NCI-H1436 treated with DMSO at 0.1 percent for 48 hours (cell line): ENCODE measurements around the gene OSBPL5.

Source experiments
- DNase-seq: peaks from one replicate; lab custom pipeline; 2025; lab: John Stamatoyannopoulos, UW

OSBPL5 gene

GRCh38 chr11:3099178-3099577, 65.9 kb downstream of the OSBPL5 start:
- DNase-seq, result no peak

GRCh38 chr11:3096909-3097530, 68.1 kb downstream of the OSBPL5 start:
- no peak for DNase-seq

- DNase-seq, result no peak
These were observed 69.3 kb downstream of the OSBPL5 start for GRCh38 chr11:3095712-3096361.

GRCh38 chr11:3094223-3094824, 70.8 kb downstream of the OSBPL5 start:
- no peak for DNase-seq

GRCh38 chr11:3093281-3094191, 71.6 kb downstream of the OSBPL5 start:
- no peak for DNase-seq

- no peak for DNase-seq
These were observed 72.4 kb downstream of the OSBPL5 start for GRCh38 chr11:3092603-3093141.

- no peak for DNase-seq
These were observed 73.1 kb downstream of the OSBPL5 start for GRCh38 chr11:3091846-3092602.

- DNase-seq, result no peak
These were observed 73.8 kb downstream of the OSBPL5 start for GRCh38 chr11:3091081-3091845.

GRCh38 chr11:3090096-3090901, 74.8 kb downstream of the OSBPL5 start:
- no peak for DNase-seq

GRCh38 chr11:3089236-3090061, 75.7 kb downstream of the OSBPL5 start:
- no peak for DNase-seq

- no peak for DNase-seq
These were observed 76.3 kb downstream of the OSBPL5 start for GRCh38 chr11:3088806-3089205.

- DNase-seq, result no peak
These were observed 77.0 kb downstream of the OSBPL5 start for GRCh38 chr11:3087821-3088800.

GRCh38 chr11:3087373-3087772, 77.7 kb downstream of the OSBPL5 start:
- DNase-seq, result no peak

- no peak for DNase-seq
These were observed 78.4 kb downstream of the OSBPL5 start for GRCh38 chr11:3086671-3087150.

- no peak for DNase-seq
These were observed 79.0 kb downstream of the OSBPL5 start for GRCh38 chr11:3086114-3086513.

- DNase-seq, result no peak
These were observed 80.1 kb downstream of the OSBPL5 start for GRCh38 chr11:3085052-3085451.

- DNase-seq, result no peak
These were observed 81.8 kb downstream of the OSBPL5 start for GRCh38 chr11:3083321-3083720.

- no peak for DNase-seq
These were observed 83.7 kb downstream of the OSBPL5 start for GRCh38 chr11:3081386-3081751.
